NT2/D1 (cell line): ENCODE data around the gene RYR2.

Experiments
- SUZ12 ChIP-seq: IDR thresholded peaks from 2 replicates; pipeline ENCODE4 v1.6.1; 2011; ENCODE audit not compliant: insufficient read length, insufficient read depth; ENCODE audit errors: extremely low read depth
- YY1 ChIP-seq: IDR thresholded peaks from 2 replicates; pipeline ENCODE4 v1.6.1; 2011; ENCODE audit not compliant: insufficient read length, insufficient read depth
- ZNF274 ChIP-seq: IDR thresholded peaks from 2 replicates; pipeline ENCODE4 v1.6.1; 2011; ENCODE audit warnings: mild to moderate bottlenecking, low read depth, low read length

DNA sequence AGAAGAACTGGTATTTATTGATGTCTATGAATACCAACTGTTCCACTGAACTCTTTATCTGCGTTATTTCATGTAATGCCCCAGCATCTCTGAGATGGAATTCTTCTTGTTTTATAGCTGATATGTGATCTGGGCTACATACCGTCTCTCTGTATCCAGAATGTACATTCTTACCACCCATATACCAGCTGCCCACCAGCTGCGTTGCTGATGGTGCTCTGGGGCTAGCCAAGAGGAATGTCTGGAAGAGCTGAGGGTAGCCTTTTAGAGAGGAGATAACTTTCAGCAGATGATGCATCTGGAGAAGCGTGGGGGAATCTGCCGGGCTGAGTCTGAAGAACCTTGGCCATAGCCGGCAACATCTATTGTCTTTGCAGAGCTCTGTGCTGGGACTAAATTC, 137.5 kb downstream of the RYR2 start:
- TF ChIP-seq ZNF274 (no peak), YY1 (no peak), SUZ12 (no peak)
